Thyroid gland (tissue), 4 donors: Measurements from ENCODE around the gene MBNL2.

Experiments used
- POLR2A ChIP-seq, 2 donors: fragments of 450-650 bp; IDR thresholded peaks; one replicate each; pipeline ENCODE4 v1.6.1; 2017; ENCODE audit warnings: antibody characterized with exemption in 2 of 2, mild to moderate bottlenecking in 2 of 2, moderate library complexity in 1 of 2
- TF ChIP-seq, protein P1 (sequence below), 6 experiments: fragments of 200-600 bp in 3 of 6; fragments of 450-650 bp in 3 of 6; sonication (generic) in 3 of 6; IDR thresholded peaks; one replicate each; pipeline ENCODE4 v1.5.1; 2016 to 2019; ENCODE audit warnings: antibody characterized with exemption in 6 of 6, mild to moderate bottlenecking in 2 of 6, inconsistent platforms in 1 of 6, moderate library complexity in 1 of 6

DNA sequence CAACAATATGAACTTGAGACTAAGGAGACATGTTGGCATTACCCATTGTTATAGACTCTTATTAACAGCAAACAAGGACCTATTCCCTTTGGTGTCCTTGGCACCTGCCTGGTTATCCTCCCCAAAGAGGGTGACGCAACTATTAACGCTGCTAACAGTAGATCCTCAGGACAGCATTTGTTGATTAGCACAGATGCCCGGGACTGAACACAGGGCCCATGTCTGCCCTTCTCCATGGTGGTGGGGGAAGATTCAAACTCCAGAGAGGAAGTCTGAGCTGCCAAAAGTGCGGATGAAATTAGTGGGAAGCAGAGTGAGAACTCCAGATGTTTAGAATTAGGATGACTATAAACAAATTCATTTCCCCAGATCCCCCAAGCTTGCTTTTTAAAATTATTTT lies 110.6 kb downstream of the MBNL2 start:
- TF ChIP-seq, protein P1, sequence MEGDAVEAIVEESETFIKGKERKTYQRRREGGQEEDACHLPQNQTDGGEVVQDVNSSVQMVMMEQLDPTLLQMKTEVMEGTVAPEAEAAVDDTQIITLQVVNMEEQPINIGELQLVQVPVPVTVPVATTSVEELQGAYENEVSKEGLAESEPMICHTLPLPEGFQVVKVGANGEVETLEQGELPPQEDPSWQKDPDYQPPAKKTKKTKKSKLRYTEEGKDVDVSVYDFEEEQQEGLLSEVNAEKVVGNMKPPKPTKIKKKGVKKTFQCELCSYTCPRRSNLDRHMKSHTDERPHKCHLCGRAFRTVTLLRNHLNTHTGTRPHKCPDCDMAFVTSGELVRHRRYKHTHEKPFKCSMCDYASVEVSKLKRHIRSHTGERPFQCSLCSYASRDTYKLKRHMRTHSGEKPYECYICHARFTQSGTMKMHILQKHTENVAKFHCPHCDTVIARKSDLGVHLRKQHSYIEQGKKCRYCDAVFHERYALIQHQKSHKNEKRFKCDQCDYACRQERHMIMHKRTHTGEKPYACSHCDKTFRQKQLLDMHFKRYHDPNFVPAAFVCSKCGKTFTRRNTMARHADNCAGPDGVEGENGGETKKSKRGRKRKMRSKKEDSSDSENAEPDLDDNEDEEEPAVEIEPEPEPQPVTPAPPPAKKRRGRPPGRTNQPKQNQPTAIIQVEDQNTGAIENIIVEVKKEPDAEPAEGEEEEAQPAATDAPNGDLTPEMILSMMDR (IDR thresholded peaks at IDR 0.05) = no peak
- no peak for TF ChIP-seq POLR2A (IDR thresholded peaks at IDR 0.05)
